Activated naive CD4-positive, alpha-beta T cell treated with anti-CD3 and anti-CD28 coated beads, Interleukin-2, amount 50 U/mL, for 72 hours (primary cell): ENCODE results near the gene RAC3. TPM values are rescaled to one million over a fixed set of nuclear protein-coding genes. Genes with fewer than 3 reads are reported as not detected.

Experiments used
- ATAC-seq, 2 donors: fragments of 150-1000 bp; cut with Tn5 transposase; 2 replicates each; pipeline ENCODE4 v1.10.0; 2021; ENCODE audit warnings: mild to moderate bottlenecking in 2 of 2, moderate library complexity in 2 of 2
- DNase-seq, 2 donors: peaks; one replicate each; pipeline ENCODE4 v3.0.0; 2021 to 2022; ENCODE audit warnings: low spot score in 2 of 2
- H3K27ac Mint-ChIP-seq, 2 donors: one replicate each; pipeline ENCODE4 v1.8.0; 2022; ENCODE audit warnings: mild to moderate bottlenecking in 2 of 2, mixed read lengths in 2 of 2
- H3K36me3 Mint-ChIP-seq, 2 donors: one replicate each; pipeline ENCODE4 v1.8.0; 2022; ENCODE audit warnings: mixed read lengths in 2 of 2
- H3K9me3 Mint-ChIP-seq, 2 donors: one replicate each; pipeline ENCODE4 v1.8.0; 2022; ENCODE audit warnings: mixed read lengths in 2 of 2
- total RNA-seq, 2 donors: library from RNA; stranded (reverse); gene quantifications; one replicate each; pipeline ENCODE4 v1.2.3, GENCODE V29; 2022

Gene RAC3
- total RNA-seq, 2 donors from 2014 or later = 5.7 to 13.5 TPM

GRCh38 chr17:82007495-82008257, 23.8 kb upstream of the RAC3 start:
- Mint-ChIP-seq H3K27ac (no peak overlapping the region), H3K9me3 (no peaks in the 10 kb centered on the region), H3K36me3 (no peaks in the 10 kb centered on the region)
- DNase-seq = no peak
- no peak for ATAC-seq

GRCh38 chr17:82008258-82008940, 23.1 kb upstream of the RAC3 start:
- H3K36me3 Mint-ChIP-seq = no peaks in the 10 kb centered on the region
- no peak overlapping the region for H3K27ac Mint-ChIP-seq
- DNase-seq (no peak), ATAC-seq (no peak)
- no peaks in the 10 kb centered on the region for H3K9me3 Mint-ChIP-seq

GRCh38 chr17:82008941-82009405, 22.5 kb upstream of the RAC3 start:
- Mint-ChIP-seq H3K9me3 (no peaks in the 10 kb centered on the region), H3K27ac (no peak overlapping the region), H3K36me3 (no peaks in the 10 kb centered on the region)
- DNase-seq (no peak), ATAC-seq (no peak)

GRCh38 chr17:82009413-82009812, 22.1 kb upstream of the RAC3 start:
- DNase-seq (no peak), ATAC-seq (no peak)
- no peak overlapping the region for H3K27ac Mint-ChIP-seq
- H3K36me3 Mint-ChIP-seq = no peaks in the 10 kb centered on the region
- H3K9me3 Mint-ChIP-seq = no peaks in the 10 kb centered on the region

- no peak for DNase-seq
- Mint-ChIP-seq H3K9me3 (no peaks in the 10 kb centered on the region), H3K36me3 (no peaks in the 10 kb centered on the region), H3K27ac (no peak overlapping the region)
- ATAC-seq = no peak
Measured at GRCh38 chr17:82010575-82011525, 20.6 kb upstream of the RAC3 start.

GRCh38 chr17:82011617-82012187, 19.8 kb upstream of the RAC3 start:
- no peak for DNase-seq
- Mint-ChIP-seq H3K9me3 (no peaks in the 10 kb centered on the region), H3K27ac (no peak overlapping the region), H3K36me3 (no peaks in the 10 kb centered on the region)
- no peak for ATAC-seq

GRCh38 chr17:82012261-82012639, 19.2 kb upstream of the RAC3 start:
- H3K36me3 Mint-ChIP-seq = no peaks in the 10 kb centered on the region
- DNase-seq (no peak), ATAC-seq (no peak)
- no peak overlapping the region for H3K27ac Mint-ChIP-seq
- no peaks in the 10 kb centered on the region for H3K9me3 Mint-ChIP-seq

- Mint-ChIP-seq H3K27ac (no peak overlapping the region), H3K9me3 (no peaks in the 10 kb centered on the region), H3K36me3 (no peaks in the 10 kb centered on the region)
- ATAC-seq (no peak), DNase-seq (no peak)
Measured at GRCh38 chr17:82012640-82013295, 18.7 kb upstream of the RAC3 start.

GRCh38 chr17:82013341-82013740, 18.1 kb upstream of the RAC3 start:
- H3K36me3 Mint-ChIP-seq = no peaks in the 10 kb centered on the region
- DNase-seq = no peak
- no peak overlapping the region for H3K27ac Mint-ChIP-seq
- no peaks in the 10 kb centered on the region for H3K9me3 Mint-ChIP-seq
- ATAC-seq = no peak

GRCh38 chr17:82013772-82014321, 17.6 kb upstream of the RAC3 start:
- no peak for ATAC-seq
- DNase-seq = no peak
- Mint-ChIP-seq H3K36me3 (no peaks in the 10 kb centered on the region), H3K9me3 (no peaks in the 10 kb centered on the region), H3K27ac (peak overlapping the region in 1 of 2 donors; percentile 51)

- H3K36me3 Mint-ChIP-seq = no peaks in the 10 kb centered on the region
- no peaks in the 10 kb centered on the region for H3K9me3 Mint-ChIP-seq
- H3K27ac Mint-ChIP-seq = peak overlapping the region in 1 of 2 donors; percentile 51
- ATAC-seq (no peak), DNase-seq (no peak)
Measured at GRCh38 chr17:82014432-82014831, 17.0 kb upstream of the RAC3 start.

- Mint-ChIP-seq H3K27ac (no peak overlapping the region), H3K36me3 (no peaks in the 10 kb centered on the region), H3K9me3 (no peaks in the 10 kb centered on the region)
- DNase-seq (no peak), ATAC-seq (no peak)
Measured at GRCh38 chr17:82014971-82015310, 16.5 kb upstream of the RAC3 start.

- no peak overlapping the region for H3K27ac Mint-ChIP-seq
- H3K9me3 Mint-ChIP-seq = no peaks in the 10 kb centered on the region
- ATAC-seq (no peak), DNase-seq (no peak)
- no peaks in the 10 kb centered on the region for H3K36me3 Mint-ChIP-seq
Measured at GRCh38 chr17:82015311-82015971, 16.0 kb upstream of the RAC3 start.

GRCh38 chr17:82016061-82016874, 15.2 kb upstream of the RAC3 start:
- DNase-seq = no peak
- H3K9me3 Mint-ChIP-seq = no peaks in the 10 kb centered on the region
- no peaks in the 10 kb centered on the region for H3K36me3 Mint-ChIP-seq
- no peak for ATAC-seq
- H3K27ac Mint-ChIP-seq = no peak overlapping the region

- no peak for DNase-seq
- H3K9me3 Mint-ChIP-seq = no peaks in the 10 kb centered on the region
- no peaks in the 10 kb centered on the region for H3K36me3 Mint-ChIP-seq
- no peak for ATAC-seq
- H3K27ac Mint-ChIP-seq = no peak overlapping the region
Measured at GRCh38 chr17:82016875-82017459, 14.5 kb upstream of the RAC3 start.
